Liver (tissue), 9 donors: ENCODE results near the gene INPP5A. TPM values are rescaled to one million over a fixed set of nuclear protein-coding genes. Genes with fewer than 3 reads are reported as not detected.

Experiments used
- DNase-seq: peaks from one replicate; pipeline ENCODE4 v3.0.0-alpha.2; 2017; ENCODE audit warnings: low spot score
- H3K27ac ChIP-seq, 2 donors: one replicate each; pipeline ENCODE4 v1.7.0; 2013; ENCODE audit warnings: inconsistent platforms in 2 of 2, low read length in 2 of 2, control low read depth in 1 of 2, low read depth in 1 of 2, mild to moderate bottlenecking in 1 of 2
- H3K27me3 ChIP-seq, 4 donors: one replicate each; pipeline versions ENCODE4 v1.6.1 to v1.7.0; 2013; ENCODE audit warnings: low read length in 3 of 4, inconsistent platforms in 1 of 4, mild to moderate bottlenecking in 1 of 4, moderate library complexity in 1 of 4; ENCODE audit not compliant: control insufficient read depth in 4 of 4, insufficient read depth in 4 of 4
- H3K36me3 ChIP-seq, 4 donors: one replicate each; pipeline versions ENCODE4 v1.6.1 to v1.7.0; 2013; ENCODE audit warnings: low read length in 3 of 4, mild to moderate bottlenecking in 3 of 4, low read depth in 1 of 4, moderate library complexity in 1 of 4; ENCODE audit not compliant: control insufficient read depth in 4 of 4, insufficient read depth in 3 of 4
- H3K4me1 ChIP-seq, 4 donors: one replicate each; pipeline versions ENCODE4 v1.6.1 to v1.7.0; 2013; ENCODE audit warnings: low read length in 3 of 4, mild to moderate bottlenecking in 3 of 4, moderate library complexity in 1 of 4; ENCODE audit not compliant: control insufficient read depth in 4 of 4, insufficient read depth in 4 of 4
- H3K4me3 ChIP-seq, 3 donors: one replicate each; pipeline versions ENCODE4 v1.6.1 to v1.7.0; 2013; ENCODE audit warnings: low read length in 3 of 3, control low read depth in 1 of 3, low read depth in 1 of 3, mild to moderate bottlenecking in 1 of 3
- H3K9ac ChIP-seq, 2 donors: one replicate each; pipeline ENCODE4 v1.7.0; 2013; ENCODE audit warnings: low read length in 2 of 2, mild to moderate bottlenecking in 2 of 2, moderate library complexity in 2 of 2, control low read depth in 1 of 2, low read depth in 1 of 2
- H3K9me3 ChIP-seq, 4 donors: one replicate each; pipeline versions ENCODE4 v1.6.1 to v1.7.0; 2013; ENCODE audit warnings: low read length in 3 of 4; ENCODE audit not compliant: control insufficient read depth in 4 of 4
- EGR1 ChIP-seq, 2 donors: IDR thresholded peaks; 2 replicates each; pipeline ENCODE4 v1.6.1; 2016 to 2018; ENCODE audit warnings: antibody characterized with exemption in 2 of 2, low read depth in 2 of 2
- FOXA1 ChIP-seq: IDR thresholded peaks from 2 replicates; pipeline ENCODE4 v1.6.1; 2016; ENCODE audit warnings: antibody characterized with exemption
- HNF4A ChIP-seq, 2 donors: conservative IDR thresholded peaks; 2 replicates each; pipeline ENCODE4 v1.6.1; 2016; ENCODE audit warnings: antibody characterized with exemption in 2 of 2, mild to moderate bottlenecking in 2 of 2
- HNF4G ChIP-seq: IDR thresholded peaks from 2 replicates; pipeline ENCODE4 v1.6.1; 2016; ENCODE audit warnings: antibody characterized with exemption
- JUND ChIP-seq, 2 donors: IDR thresholded peaks; 2 replicates each; pipeline ENCODE4 v1.6.1; 2016; ENCODE audit warnings: antibody characterized with exemption in 2 of 2
- MAX ChIP-seq: IDR thresholded peaks from 2 replicates; pipeline ENCODE4 v1.6.1; 2016; ENCODE audit warnings: antibody characterized with exemption
- RAD21 ChIP-seq, 2 donors: IDR thresholded peaks; 2 replicates each; pipeline ENCODE4 v1.6.1; 2016; ENCODE audit warnings: antibody characterized with exemption in 2 of 2, mild to moderate bottlenecking in 2 of 2
- RXRA ChIP-seq, 2 donors: IDR thresholded peaks; 2 replicates each; pipeline ENCODE4 v1.6.1; 2017 to 2018; ENCODE audit warnings: antibody characterized with exemption in 2 of 2, mild to moderate bottlenecking in 1 of 2
- TAF1 ChIP-seq: conservative IDR thresholded peaks from 2 replicates; pipeline ENCODE4 v1.6.1; 2016; ENCODE audit warnings: antibody characterized with exemption, mild to moderate bottlenecking
- YY1 ChIP-seq: IDR thresholded peaks from 2 replicates; pipeline ENCODE4 v1.6.1; 2016; ENCODE audit warnings: antibody characterized with exemption, mild to moderate bottlenecking
- ZBTB33 ChIP-seq: IDR thresholded peaks from 2 replicates; pipeline ENCODE4 v1.6.1; 2016; ENCODE audit warnings: antibody characterized with exemption
- WGBS: extraction: QIAGEN DNeasy Blood & Tissue Kit; methylation state at CpG from one replicate; pipeline ENCODE4 v1.1.7; 2013; 5-methylcytosine and 5-hydroxymethylcytosine counted together
- polyA plus RNA-seq, 2 donors: library from polyadenylated mRNA; stranded (reverse) in 1 of 2; unstranded in 1 of 2; fragments of 200-250 nt in 1 of 2; fragments of >200 nt in 1 of 2; fragmentation: Nextera tagmentation in 1 of 2; extraction: Ambion mirVana in 1 of 2; gene quantifications; one replicate each; pipeline versions ENCODE4 v1.2.1 to v1.2.3, GENCODE V29; 2013 to 2015
- total RNA-seq, 2 donors: library from RNA; depleted of rRNA; stranded (reverse); fragments of >200 nt; gene quantifications; one replicate each; pipeline ENCODE4 v1.2.3, GENCODE V29; 2014
- TF ChIP-seq, protein P1 (sequence below): IDR thresholded peaks from 2 replicates; pipeline ENCODE4 v1.6.1; 2016; ENCODE audit warnings: antibody characterized with exemption
- TF ChIP-seq, protein P2 (sequence below): IDR thresholded peaks from 2 replicates; pipeline ENCODE4 v1.6.1; 2016; ENCODE audit warnings: antibody characterized with exemption, mild to moderate bottlenecking
- donor health status: healthy.
- donor health status: healthy.
- donor health status: healthy.
- donor health status: healthy.
- donor health status: healthy.

Gene INPP5A
- total and polyA plus RNA-seq, 4 donors, result 4.3 to 26.5 (median 10.9) TPM

DNA sequence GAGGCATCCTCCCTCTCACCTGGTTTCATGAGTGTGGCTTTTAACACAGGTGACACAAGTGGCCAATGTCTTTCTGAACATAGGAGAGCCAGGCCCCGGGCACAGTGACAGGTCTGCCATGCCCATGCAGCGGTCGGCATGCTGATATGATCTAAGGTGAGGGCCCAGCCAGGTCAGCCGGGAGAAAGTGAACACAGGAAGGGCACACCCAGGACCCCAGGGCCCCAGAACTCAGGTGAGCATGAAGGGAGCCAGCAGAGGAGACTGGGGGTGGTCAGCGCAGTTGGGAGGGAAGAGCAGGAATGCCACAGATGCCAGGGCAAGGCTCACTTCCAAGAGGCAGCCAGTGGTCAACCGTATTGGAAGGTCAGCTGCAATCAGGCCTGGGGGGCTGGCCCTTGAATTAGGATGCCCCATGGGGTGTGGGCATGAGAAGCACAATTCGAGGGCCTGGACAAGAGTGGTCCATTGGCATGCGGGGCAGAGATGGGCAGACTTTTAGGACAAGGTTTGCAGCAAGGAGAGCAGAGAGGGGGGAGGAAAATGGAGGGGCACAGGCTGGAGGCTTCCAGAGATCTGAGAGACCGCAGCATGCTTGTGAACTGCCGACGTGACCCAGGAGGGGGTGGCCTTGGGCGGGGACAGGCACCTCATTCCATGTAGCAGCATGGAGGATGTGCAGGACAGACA, 3.9 kb upstream of the INPP5A start (continued):
- TF ChIP-seq, protein P1, sequence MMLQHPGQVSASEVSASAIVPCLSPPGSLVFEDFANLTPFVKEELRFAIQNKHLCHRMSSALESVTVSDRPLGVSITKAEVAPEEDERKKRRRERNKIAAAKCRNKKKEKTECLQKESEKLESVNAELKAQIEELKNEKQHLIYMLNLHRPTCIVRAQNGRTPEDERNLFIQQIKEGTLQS, result no peak

DNA sequence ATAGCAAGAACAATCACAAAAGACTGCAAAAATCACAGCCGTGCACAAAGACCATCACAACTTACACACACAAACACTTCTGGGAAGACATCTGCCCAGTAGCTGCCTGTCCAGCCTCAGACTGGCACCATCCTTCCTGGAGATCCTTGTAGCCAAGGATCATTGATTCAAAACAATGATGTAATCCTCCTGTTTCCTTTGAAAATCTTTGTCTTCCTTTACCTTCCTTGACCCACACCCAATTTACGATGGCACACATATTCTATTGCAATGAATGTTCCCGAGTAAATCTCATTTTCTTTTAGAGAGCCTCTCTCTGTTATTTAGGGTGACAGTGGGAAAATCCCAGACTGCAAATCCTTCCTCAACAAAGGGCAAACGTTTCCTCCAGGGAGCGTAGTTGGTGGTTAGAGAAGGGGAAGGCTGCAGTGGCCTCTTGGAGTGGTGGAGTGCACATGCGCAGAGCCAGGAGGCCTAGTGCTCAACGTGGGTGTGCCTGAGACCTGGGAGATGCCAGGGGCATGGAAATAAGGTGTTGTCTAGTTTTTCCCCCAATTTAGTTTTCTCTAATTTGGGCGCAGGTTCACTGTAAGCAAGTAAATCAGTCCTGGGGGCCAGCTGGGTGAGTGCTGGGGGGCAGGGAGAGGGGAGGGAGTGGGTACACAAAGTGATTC, 3.1 kb upstream of the INPP5A start:
- no peaks in the 10 kb centered on the region for H3K27me3 ChIP-seq
- peaks cover 8 to 22% (median 18%) of the 10 kb centered on the region in 4 donors for H3K4me1 ChIP-seq
- H3K9ac ChIP-seq, result no peak overlapping the region
- H3K9me3 ChIP-seq, result no peaks in the 10 kb centered on the region
- DNase-seq, result no peak
- no peaks in the 10 kb centered on the region for H3K36me3 ChIP-seq
- no peak for TF ChIP-seq HNF4A (conservative IDR thresholded peaks at IDR 0.05)
- TF ChIP-seq JUND (IDR thresholded peaks at IDR 0.05), result no peak
- TF ChIP-seq RXRA (IDR thresholded peaks at IDR 0.05), result no peak
- TF ChIP-seq HNF4G, result no peak
- TF ChIP-seq MAX, result no peak
- TF ChIP-seq EGR1 (IDR thresholded peaks at IDR 0.05; ENCODE audit: low read depth in 2 of 2), result no peak
- no peak overlapping the region for H3K4me3 ChIP-seq
- 82% methylated on average over 8 of the region's 8 CpGs for WGBS
- H3K27ac ChIP-seq, result no peak overlapping the region

DNA sequence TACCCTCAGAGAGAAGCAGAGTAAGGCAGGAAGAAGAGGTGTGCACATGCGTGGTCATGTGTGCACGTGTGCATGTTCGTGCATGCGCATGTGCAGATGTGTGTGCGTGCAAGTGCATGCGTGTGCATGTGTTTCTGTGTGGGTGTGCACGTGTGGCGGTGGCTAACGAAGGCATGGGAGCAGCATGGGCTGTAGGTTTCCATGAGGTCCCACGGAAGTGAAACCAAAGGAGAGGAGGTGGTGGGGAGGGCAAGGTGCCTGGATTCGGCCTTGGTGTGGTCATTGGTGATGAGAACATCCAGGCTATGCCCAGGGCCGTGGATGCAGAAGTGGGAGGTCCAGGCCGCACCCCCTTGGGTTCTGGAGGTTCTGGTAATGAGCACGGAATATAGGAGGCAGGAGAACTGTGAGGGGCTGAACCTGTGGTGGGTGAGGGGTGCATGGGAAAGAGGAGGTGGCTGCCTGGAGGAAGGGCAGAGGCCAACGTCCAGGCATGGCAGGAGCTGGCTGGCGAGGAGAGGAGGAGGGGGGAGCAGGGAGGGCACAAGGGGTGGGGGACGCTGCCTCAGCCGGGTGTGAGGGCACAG, 2.4 kb upstream of the INPP5A start:
- Histone ChIP-seq H3K9me3 (no peaks in the 10 kb centered on the region), H3K36me3 (no peaks in the 10 kb centered on the region), H3K4me3 (no peak overlapping the region), H3K27ac (no peak overlapping the region), H3K9ac (no peak overlapping the region), H3K4me1 (peaks cover 8 to 28% (median 24%) of the 10 kb centered on the region in 4 donors), H3K27me3 (no peaks in the 10 kb centered on the region)
- no peak for DNase-seq
- TF ChIP-seq FOXA1, result no peak
- no peak for TF ChIP-seq HNF4A (conservative IDR thresholded peaks at IDR 0.05)
- TF ChIP-seq JUND (IDR thresholded peaks at IDR 0.05), result no peak
- no peak for TF ChIP-seq RAD21 (IDR thresholded peaks at IDR 0.05)
- TF ChIP-seq YY1, result no peak
- TF ChIP-seq, protein P2, sequence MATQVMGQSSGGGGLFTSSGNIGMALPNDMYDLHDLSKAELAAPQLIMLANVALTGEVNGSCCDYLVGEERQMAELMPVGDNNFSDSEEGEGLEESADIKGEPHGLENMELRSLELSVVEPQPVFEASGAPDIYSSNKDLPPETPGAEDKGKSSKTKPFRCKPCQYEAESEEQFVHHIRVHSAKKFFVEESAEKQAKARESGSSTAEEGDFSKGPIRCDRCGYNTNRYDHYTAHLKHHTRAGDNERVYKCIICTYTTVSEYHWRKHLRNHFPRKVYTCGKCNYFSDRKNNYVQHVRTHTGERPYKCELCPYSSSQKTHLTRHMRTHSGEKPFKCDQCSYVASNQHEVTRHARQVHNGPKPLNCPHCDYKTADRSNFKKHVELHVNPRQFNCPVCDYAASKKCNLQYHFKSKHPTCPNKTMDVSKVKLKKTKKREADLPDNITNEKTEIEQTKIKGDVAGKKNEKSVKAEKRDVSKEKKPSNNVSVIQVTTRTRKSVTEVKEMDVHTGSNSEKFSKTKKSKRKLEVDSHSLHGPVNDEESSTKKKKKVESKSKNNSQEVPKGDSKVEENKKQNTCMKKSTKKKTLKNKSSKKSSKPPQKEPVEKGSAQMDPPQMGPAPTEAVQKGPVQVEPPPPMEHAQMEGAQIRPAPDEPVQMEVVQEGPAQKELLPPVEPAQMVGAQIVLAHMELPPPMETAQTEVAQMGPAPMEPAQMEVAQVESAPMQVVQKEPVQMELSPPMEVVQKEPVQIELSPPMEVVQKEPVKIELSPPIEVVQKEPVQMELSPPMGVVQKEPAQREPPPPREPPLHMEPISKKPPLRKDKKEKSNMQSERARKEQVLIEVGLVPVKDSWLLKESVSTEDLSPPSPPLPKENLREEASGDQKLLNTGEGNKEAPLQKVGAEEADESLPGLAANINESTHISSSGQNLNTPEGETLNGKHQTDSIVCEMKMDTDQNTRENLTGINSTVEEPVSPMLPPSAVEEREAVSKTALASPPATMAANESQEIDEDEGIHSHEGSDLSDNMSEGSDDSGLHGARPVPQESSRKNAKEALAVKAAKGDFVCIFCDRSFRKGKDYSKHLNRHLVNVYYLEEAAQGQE, result no peak
- no peak for TF ChIP-seq HNF4G
- TF ChIP-seq TAF1, result no peak
- TF ChIP-seq ZBTB33, result no peak
- WGBS, result 93% methylated on average over 18 of the region's 18 CpGs
